ENCODE results near the gene MAPK14.

GRCh38 chr6:36050947-36051710 is 23.5 kb downstream of the MAPK14 start:
- TF ChIP-seq CTCF (IDR thresholded peaks at IDR 0.05), result no peak
- TF ChIP-seq EZH2phosphoT487 (IDR thresholded peaks at IDR 0.05), result no peak
- TF ChIP-seq EZH2 (IDR thresholded peaks at IDR 0.05), result no peak

Measured in neural progenitor cell (in vitro differentiated cells).